Activated CD4-positive, alpha-beta T cell treated with anti-CD3 and anti-CD28 coated beads for 36 hours (primary cell): ENCODE data around the gene CMIP. TPM values are rescaled to one million over a fixed set of nuclear protein-coding genes. Genes with fewer than 3 reads are reported as not detected.

ENCODE experiments used
- ATAC-seq: fragments of 200-7000 bp; cut with Tn5 transposase; one replicate; pipeline ENCODE4 v1.10.0; 2021; ENCODE audit warnings: mild to moderate bottlenecking, moderate library complexity
- CTCF ChIA-PET: fragments of 350-600 bp; sonication (Branson Sonifier 250); formaldehyde crosslinking; loops from one replicate; lab custom pipeline; 2021; ENCODE audit warnings: antibody characterized with exemption; lab: Charles Lee
- POLR2A ChIA-PET: fragments of 350-600 bp; sonication (Branson Sonifier 250); formaldehyde crosslinking; loops from one replicate; lab custom pipeline; 2021; ENCODE audit warnings: antibody characterized with exemption, inconsistent platforms; lab: Charles Lee
- DNase-seq: peaks from one replicate; pipeline ENCODE4 v3.0.0-alpha.2; 2020
- H3K27ac Mint-ChIP-seq: one replicate; pipeline ENCODE4 v1.8.0; 2021; ENCODE audit warnings: mixed read lengths
- H3K27me3 Mint-ChIP-seq: one replicate; pipeline ENCODE4 v1.8.0; 2021; ENCODE audit warnings: mixed read lengths
- H3K36me3 Mint-ChIP-seq: one replicate; pipeline ENCODE4 v1.8.0; 2021; ENCODE audit warnings: low read depth, mixed read lengths
- H3K4me1 Mint-ChIP-seq: one replicate; pipeline ENCODE4 v1.8.0; 2021; ENCODE audit warnings: mixed read lengths
- H3K4me3 Mint-ChIP-seq: one replicate; pipeline ENCODE4 v1.8.0; 2021; ENCODE audit warnings: mild to moderate bottlenecking, moderate library complexity, mixed read lengths
- H3K9me3 Mint-ChIP-seq: one replicate; pipeline ENCODE4 v1.8.0; 2021; ENCODE audit warnings: low read depth, mixed read lengths
- intact Hi-C, 2 experiments: fragments of 100-400 bp; cut with DNase I in 1 of 2; cut with micrococcal nuclease in 1 of 2; formaldehyde crosslinking; loops; one replicate each; pipeline versions ENCODE4 v1.14.2 to v1.15.1; 2022 to 2024; cut with DNase I, micrococcal nuclease
- total RNA-seq, 2 experiments: library from RNA; stranded (reverse); gene quantifications; one replicate each; pipeline ENCODE4 v1.2.3, GENCODE V29; 2021

Gene CMIP
- total RNA-seq, 2 experiments from 2014 or later: 39.1 to 40.3 TPM

DNA sequence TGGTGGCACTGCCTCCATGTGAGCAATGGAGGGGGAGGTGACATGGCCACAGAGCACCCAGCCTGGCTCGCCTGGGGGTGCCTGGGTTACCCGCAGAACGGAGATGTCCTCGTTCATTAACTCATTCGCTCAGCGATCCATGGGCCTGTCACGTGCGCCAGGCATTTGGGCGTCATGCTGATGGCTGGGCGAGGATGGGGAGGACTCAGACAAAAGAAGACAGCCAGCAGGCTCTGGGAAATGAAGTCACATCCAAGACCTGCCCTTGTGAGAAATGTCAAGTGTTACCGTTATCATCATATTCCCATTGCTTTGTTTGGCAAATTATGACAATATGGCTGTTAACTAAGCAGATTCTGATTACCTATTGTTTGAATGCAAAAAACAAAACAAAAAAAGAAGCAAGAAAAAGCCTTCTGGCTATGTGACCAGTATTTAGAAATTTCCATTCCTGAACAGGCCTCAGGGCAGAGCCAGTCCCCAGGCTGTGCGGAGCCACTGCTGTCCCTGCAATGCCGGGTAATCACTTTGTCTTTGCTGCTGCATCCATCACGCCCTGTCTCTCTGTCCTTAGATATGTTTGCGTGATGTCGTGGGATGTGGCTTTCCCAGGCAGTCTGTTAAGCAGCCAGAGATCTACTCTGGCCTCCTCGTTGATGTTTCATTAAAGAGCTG lies 57.9 kb downstream of the CMIP start:
- POLR2A ChIA-PET: interaction anchor here (0.7 kb wide), 1 partner anchor 124 kb away, joined by 3 read pairs; no protein-coding TSS in a partner anchor
- intact Hi-C loops: no loop called here
- peaks cover 34% of the 10 kb centered on the region for H3K4me1 Mint-ChIP-seq
- DNase-seq (no peak), ATAC-seq (no peak)
- H3K27ac Mint-ChIP-seq: no peak overlapping the region
- no peak overlapping the region for H3K4me3 Mint-ChIP-seq
- peaks cover 4% of the 10 kb centered on the region for H3K36me3 Mint-ChIP-seq
- no peaks in the 10 kb centered on the region for H3K27me3 Mint-ChIP-seq
- H3K9me3 Mint-ChIP-seq: no peaks in the 10 kb centered on the region
- CTCF ChIA-PET: no interaction called here

DNA sequence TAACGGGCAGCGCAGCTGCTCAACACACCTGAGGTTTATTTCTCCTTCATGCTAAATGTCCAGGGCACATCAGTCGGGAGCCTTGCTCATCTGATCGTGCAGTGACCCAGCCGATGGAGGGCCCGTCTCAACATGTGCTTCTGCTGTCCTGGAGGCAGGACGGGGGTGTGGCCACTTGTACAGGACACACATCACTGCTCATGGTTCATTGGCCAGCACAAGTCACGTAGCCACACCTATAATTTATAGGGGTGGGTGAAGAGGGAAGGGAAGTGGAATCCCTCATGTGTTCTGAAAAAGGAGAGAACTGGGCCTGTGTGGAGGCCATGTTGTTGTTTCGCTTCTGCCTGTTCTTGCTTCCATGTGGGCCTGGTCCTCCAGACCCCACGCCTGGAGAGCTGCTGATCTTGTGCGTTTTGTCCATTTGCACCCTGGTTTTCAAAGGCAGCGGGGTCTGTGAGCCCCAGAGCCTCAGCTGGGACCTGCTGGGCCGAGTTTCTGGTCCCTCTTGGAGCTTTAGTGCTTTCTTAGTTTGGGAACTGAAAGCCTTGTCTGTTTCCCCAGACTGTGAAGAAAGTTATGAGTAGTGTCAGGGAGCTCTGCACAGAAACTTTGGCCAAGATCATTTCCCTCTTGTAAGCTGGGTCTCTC lies 60.5 kb downstream of the CMIP start:
- CTCF ChIA-PET: interaction anchor here (0.7 to 0.8 kb wide), 2 partner anchors 48 to 101 kb away, joined by 3 read pairs; no protein-coding TSS in a partner anchor
- H3K4me1 Mint-ChIP-seq: peaks cover 11% of the 10 kb centered on the region
- ATAC-seq (no peak), DNase-seq (no peak)
- POLR2A ChIA-PET: no interaction called here
- H3K27me3 Mint-ChIP-seq: no peaks in the 10 kb centered on the region
- H3K4me3 Mint-ChIP-seq: no peak overlapping the region
- no peaks in the 10 kb centered on the region for H3K9me3 Mint-ChIP-seq
- H3K36me3 Mint-ChIP-seq: no peaks in the 10 kb centered on the region
- no peak overlapping the region for H3K27ac Mint-ChIP-seq
- intact Hi-C loops: no loop called here

GRCh38 chr16:81509404-81509803 lies 64.8 kb downstream of the CMIP start:
- Mint-ChIP-seq H3K27me3 (no peaks in the 10 kb centered on the region), H3K4me1 (peaks cover 12% of the 10 kb centered on the region), H3K27ac (no peak overlapping the region), H3K4me3 (no peak overlapping the region), H3K9me3 (no peaks in the 10 kb centered on the region), H3K36me3 (peaks cover 2% of the 10 kb centered on the region)
- no peak for DNase-seq
- intact Hi-C loops: no loop called here
- ATAC-seq: no peak
- ChIA-PET POLR2A (no interaction called here), CTCF (interaction anchor here (1.2 kb wide), 1 partner anchor 108 kb away, joined by 3 read pairs; no protein-coding TSS in a partner anchor)

GRCh38 chr16:81510016-81510415 lies 65.4 kb downstream of the CMIP start:
- DNase-seq (no peak), ATAC-seq (no peak)
- ChIA-PET POLR2A (no interaction called here), CTCF (interaction anchor here (1.2 to 1.3 kb wide), 2 partner anchors 10 to 109 kb away, joined by 3 read pairs; no protein-coding TSS in a partner anchor)
- Mint-ChIP-seq H3K27me3 (no peaks in the 10 kb centered on the region), H3K36me3 (peaks cover 2% of the 10 kb centered on the region), H3K4me1 (peaks cover 12% of the 10 kb centered on the region), H3K9me3 (no peaks in the 10 kb centered on the region), H3K4me3 (no peak overlapping the region), H3K27ac (no peak overlapping the region)
- intact Hi-C loops: no loop called here

DNA sequence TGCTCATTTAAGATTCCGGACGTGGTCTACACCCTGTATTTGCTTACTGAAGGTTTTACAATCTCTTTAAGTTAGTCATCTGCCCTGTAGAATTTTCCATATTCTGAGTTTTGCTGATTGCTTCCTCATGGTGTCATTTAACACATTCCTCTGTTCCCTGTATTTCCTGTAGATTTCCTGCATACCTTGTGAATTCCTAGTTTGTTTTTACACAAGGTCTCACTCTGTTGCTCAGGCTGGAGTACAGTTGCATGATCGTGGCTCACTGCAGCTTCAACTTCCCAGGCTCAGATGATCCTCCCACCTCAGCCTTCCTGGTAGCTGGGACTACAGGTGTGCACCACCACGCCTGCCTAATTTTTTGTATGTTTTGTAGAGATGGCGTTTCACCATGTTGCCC lies 66.8 kb downstream of the CMIP start:
- Mint-ChIP-seq H3K27ac (no peak overlapping the region), H3K36me3 (peaks cover 2% of the 10 kb centered on the region), H3K4me1 (peaks cover 12% of the 10 kb centered on the region), H3K27me3 (no peaks in the 10 kb centered on the region), H3K9me3 (no peaks in the 10 kb centered on the region), H3K4me3 (no peak overlapping the region)
- DNase-seq (no peak), ATAC-seq (no peak)
- ChIA-PET POLR2A (no interaction called here), CTCF (no interaction called here)
- intact Hi-C loops: no loop called here

GRCh38 chr16:81513204-81514040 lies 68.8 kb downstream of the CMIP start:
- POLR2A ChIA-PET: no interaction called here

DNA sequence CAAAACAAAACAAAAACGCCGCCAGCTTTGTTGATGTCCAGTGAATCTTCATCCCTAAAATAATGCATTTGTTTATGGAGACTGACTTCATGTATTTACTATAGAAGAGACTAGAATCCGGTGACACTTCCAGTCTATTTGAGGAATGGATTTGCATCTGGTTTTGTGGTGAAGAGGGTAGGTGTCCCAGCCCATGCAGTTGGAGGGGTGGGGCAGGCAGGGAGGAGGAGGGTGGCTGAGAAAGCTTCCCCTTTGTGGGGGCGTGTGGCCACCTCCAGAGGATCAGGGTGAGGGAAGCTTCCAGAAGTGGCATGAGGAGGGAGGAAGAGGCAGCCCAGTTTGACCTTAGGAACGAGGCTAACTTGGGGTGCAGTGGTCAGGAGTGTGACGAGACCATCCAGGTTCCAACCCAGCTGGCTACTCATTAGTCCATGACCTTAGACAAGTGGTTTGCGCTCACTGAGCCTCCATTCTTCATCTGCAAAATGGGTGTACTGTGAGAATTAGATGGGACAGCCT lies 69.5 kb downstream of the CMIP start:
- DNase-seq (no peak), ATAC-seq (no peak)
- CTCF ChIA-PET: interaction anchor here (0.6 to 0.8 kb wide), 3 partner anchors 14 to 89 kb away, joined by 3 read pairs; no protein-coding TSS in a partner anchor
- Mint-ChIP-seq H3K4me1 (peaks cover 10% of the 10 kb centered on the region), H3K36me3 (peaks cover 2% of the 10 kb centered on the region), H3K4me3 (no peak overlapping the region), H3K27ac (peak overlapping the region; percentile 33), H3K27me3 (no peaks in the 10 kb centered on the region), H3K9me3 (no peaks in the 10 kb centered on the region)
- POLR2A ChIA-PET: no interaction called here
- intact Hi-C loops: no loop called here

More at GRCh38 chr16:81513204-81514040, 68.8 kb downstream of the CMIP start:
- DNase-seq (no peak), ATAC-seq (no peak)
- Mint-ChIP-seq H3K9me3 (no peaks in the 10 kb centered on the region), H3K27ac (no peak overlapping the region), H3K4me1 (peaks cover 10% of the 10 kb centered on the region), H3K36me3 (peaks cover 2% of the 10 kb centered on the region), H3K4me3 (no peak overlapping the region), H3K27me3 (no peaks in the 10 kb centered on the region)
- intact Hi-C loops: no loop called here
- CTCF ChIA-PET: no interaction called here

- intact Hi-C loops: no loop called here
- peaks cover 13% of the 10 kb centered on the region for H3K4me1 Mint-ChIP-seq
- DNase-seq (no peak), ATAC-seq (no peak)
- POLR2A ChIA-PET: no interaction called here
- CTCF ChIA-PET: interaction anchor here (0.5 to 0.8 kb wide), 4 partner anchors 14 to 1972 kb away, joined by 3 read pairs; no protein-coding TSS in a partner anchor
- no peak overlapping the region for H3K4me3 Mint-ChIP-seq
- no peaks in the 10 kb centered on the region for H3K9me3 Mint-ChIP-seq
- peaks cover 2% of the 10 kb centered on the region for H3K36me3 Mint-ChIP-seq
- H3K27ac Mint-ChIP-seq: no peak overlapping the region
- no peaks in the 10 kb centered on the region for H3K27me3 Mint-ChIP-seq
Observed at GRCh38 chr16:81514568-81515258, 70.1 kb downstream of the CMIP start.

- ChIA-PET CTCF (interaction anchor here (0.5 to 0.8 kb wide), 2 partner anchors 15 to 1973 kb away, joined by 3 read pairs; no protein-coding TSS in a partner anchor), POLR2A (no interaction called here)
- ATAC-seq (no peak), DNase-seq (no peak)
- Mint-ChIP-seq H3K9me3 (no peaks in the 10 kb centered on the region), H3K4me1 (peaks cover 18% of the 10 kb centered on the region), H3K4me3 (no peak overlapping the region), H3K27ac (no peak overlapping the region), H3K36me3 (peaks cover 2% of the 10 kb centered on the region), H3K27me3 (no peaks in the 10 kb centered on the region)
- intact Hi-C loops: no loop called here
Observed at GRCh38 chr16:81515281-81515680, 70.7 kb downstream of the CMIP start.

GRCh38 chr16:81515721-81516120 lies 71.1 kb downstream of the CMIP start:
- H3K27ac Mint-ChIP-seq: no peak overlapping the region
- POLR2A ChIA-PET: no interaction called here
- ATAC-seq: no peak

More at GRCh38 chr16:81515721-81516120, 71.1 kb downstream of the CMIP start:
- CTCF ChIA-PET: no interaction called here
- no peaks in the 10 kb centered on the region for H3K9me3 Mint-ChIP-seq
- intact Hi-C loops: no loop called here
- no peaks in the 10 kb centered on the region for H3K27me3 Mint-ChIP-seq
- H3K36me3 Mint-ChIP-seq: peaks cover 2% of the 10 kb centered on the region
- H3K4me3 Mint-ChIP-seq: no peak overlapping the region
- DNase-seq: no peak
- H3K4me1 Mint-ChIP-seq: peaks cover 23% of the 10 kb centered on the region
